Activated CD4-positive, alpha-beta T cell treated with anti-CD3 and anti-CD28 coated beads for 24 hours (primary cell): ENCODE measurements around the gene SEC61A1.

ENCODE experiments used
- DNase-seq, 2 donors: peaks; one replicate each; pipeline ENCODE4 v3.0.0-alpha.2; 2020; ENCODE audit warnings: low read depth in 2 of 2

SEC61A1 gene

DNA sequence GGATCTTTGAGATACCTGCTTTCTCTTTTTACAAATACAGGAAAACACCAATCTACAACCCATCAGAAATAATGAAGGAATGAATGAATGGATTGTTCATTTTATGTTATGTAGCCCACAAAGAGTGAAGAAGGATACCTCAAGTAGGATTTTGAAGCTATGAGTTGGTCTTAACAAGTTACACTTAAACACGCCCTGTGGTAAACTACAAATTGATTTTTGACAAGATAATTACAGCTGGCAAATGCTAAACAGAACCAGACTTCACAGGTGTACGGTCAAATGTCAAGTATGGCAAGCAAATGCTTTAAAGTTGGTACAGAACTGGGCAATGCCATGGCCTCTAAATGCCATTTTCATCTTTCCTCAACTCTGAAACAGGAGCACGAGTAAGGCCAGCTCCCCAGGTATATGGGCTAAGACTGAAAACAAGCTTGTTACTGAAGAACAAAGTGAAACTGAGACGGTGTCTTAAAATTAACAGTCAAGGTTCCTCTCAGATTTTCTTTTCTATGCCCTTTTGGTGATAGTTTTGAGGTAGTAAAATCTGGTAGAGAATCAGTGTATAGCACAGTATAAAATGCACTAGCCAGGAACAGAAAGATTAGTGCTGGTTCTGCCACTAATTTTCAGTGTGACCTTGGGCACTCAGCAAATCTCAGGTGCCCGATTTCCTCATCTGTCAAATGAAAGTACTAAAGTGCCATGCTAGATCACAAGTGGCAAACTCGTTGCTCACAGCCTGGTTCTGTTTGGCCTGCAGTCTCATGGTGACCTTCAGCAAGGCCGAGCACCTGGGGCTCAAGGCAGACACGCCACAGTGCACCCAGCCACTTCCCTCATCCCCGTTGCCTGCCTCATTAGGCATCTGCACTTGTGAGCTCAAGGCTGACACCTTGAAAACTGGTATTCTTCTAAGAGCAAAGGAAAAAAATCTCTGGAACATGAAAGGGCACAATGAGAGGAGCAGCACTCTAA lies 61.9 kb downstream of the SEC61A1 start:
- no peak for DNase-seq
